CD4-positive, alpha-beta T cell treated with Interleukin-17A for 1 hour (primary cell): ENCODE measurements around the gene GBF1.

Experiments used
- DNase-seq: peaks from one replicate; pipeline ENCODE4 v3.0.0-alpha.2; 2020

Gene GBF1

GRCh38 chr10:102424916-102425315 lies 179.6 kb downstream of the GBF1 start:
- no peak for DNase-seq

DNA sequence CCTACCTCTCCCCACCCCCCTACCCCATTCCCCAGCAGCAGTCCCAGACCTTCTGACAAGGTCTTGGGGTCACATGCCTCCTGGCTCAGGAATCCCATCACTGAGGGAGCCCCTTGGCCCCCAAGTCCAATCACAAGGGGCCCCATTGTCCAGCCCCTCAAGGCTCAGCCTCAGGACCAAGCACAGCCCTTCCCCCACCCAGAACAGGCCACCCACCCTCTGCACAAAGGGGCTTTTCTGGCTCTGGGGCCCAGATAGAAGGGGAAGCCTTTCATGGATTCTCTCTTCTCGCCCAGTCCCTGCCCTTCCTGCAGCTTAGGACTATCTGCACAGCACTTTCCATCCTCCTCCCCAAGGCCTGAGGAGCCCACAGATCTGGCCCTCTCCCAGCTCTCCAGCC lies 180.1 kb downstream of the GBF1 start:
- DNase-seq: no peak

DNA sequence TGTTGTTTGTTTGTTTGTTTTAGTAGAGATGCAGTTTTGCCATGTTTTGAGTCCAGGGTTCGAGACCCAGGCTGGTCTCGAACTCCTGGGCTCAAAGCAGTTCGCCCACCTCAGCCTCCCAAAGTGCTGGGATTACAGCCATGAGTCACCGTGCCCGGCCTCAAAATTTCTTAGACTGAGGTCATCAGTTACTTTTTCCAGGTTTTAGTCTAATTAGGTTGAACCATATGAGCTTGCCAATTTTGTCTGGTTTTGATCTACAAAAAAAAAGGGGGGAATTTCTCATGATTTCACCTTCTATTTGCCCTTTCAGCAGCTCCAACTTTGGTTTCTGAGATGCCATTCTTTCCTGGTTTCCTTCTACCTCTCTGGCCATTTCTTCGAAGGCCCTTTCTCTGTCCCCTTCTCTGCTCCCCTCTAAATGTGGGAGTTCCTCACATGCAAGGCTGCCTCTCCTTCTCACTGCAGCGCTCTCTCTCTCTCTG lies 181.5 kb downstream of the GBF1 start:
- no peak for DNase-seq

GRCh38 chr10:102429468-102429867 lies 184.1 kb downstream of the GBF1 start:
- DNase-seq: no peak

- no peak for DNase-seq
These were observed 186.3 kb downstream of the GBF1 start for GRCh38 chr10:102431452-102432124.
